ENCODE results near the gene KCNMA1. TPM values are rescaled to one million over a fixed set of nuclear protein-coding genes. Genes with fewer than 3 reads are reported as not detected.

KCNMA1 gene
- total RNA-seq, 4 donors from 2014 or later = 66.8 to 96.5 (median 78.9) TPM

DNA sequence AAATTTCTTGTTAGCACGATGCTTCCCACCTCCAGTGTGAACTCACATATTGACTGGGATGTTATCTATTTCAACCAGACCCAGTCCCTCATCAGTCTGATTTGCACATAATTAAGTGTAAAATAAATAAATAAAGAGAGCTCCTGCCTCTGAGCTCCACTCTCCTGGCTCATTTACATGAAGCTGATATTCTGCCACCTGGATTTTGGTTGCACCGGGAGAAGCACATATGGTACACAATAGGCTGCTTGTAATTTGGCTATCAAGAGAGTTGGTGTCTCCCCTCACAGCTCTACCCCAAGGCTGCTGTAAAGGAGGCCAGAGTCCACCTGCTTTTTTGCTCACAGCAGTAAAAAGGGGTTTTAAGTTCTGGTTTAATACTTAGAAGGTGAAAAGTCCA, 610.5 kb downstream of the KCNMA1 start:
- H3K36me3 ChIP-seq = no peaks in the 10 kb centered on the region
- no peaks in the 10 kb centered on the region for H3K9me3 ChIP-seq
- H3K4me3 ChIP-seq = no peak overlapping the region
- no peaks in the 10 kb centered on the region for H3K4me1 ChIP-seq
- intact Hi-C loops (cut with DNase I; ENCODE audit: low total_unique reads) = no loop called here
- TF ChIP-seq POLR2A (IDR thresholded peaks at IDR 0.05) (no peak), CTCF (IDR thresholded peaks at IDR 0.05 in 4 of 5, conservative IDR thresholded peaks at IDR 0.05 in 1 of 5) (no peak)
- H3K27ac ChIP-seq = no peak overlapping the region
- no peaks in the 10 kb centered on the region for H3K27me3 ChIP-seq
- no peak for ATAC-seq
- in situ Hi-C loops (cut with MboI; ENCODE audit: low sequenced_read_pairs in 4 of 4) = no loop called here
- DNase-seq = no peak

GRCh38 chr10:77026148-77026547, 611.5 kb downstream of the KCNMA1 start:
- no peak for TF ChIP-seq POLR2A (IDR thresholded peaks at IDR 0.05)
- no peak for TF ChIP-seq CTCF (IDR thresholded peaks at IDR 0.05 in 4 of 5, conservative IDR thresholded peaks at IDR 0.05 in 1 of 5)
- H3K4me3 ChIP-seq = no peak overlapping the region
- no peaks in the 10 kb centered on the region for H3K27me3 ChIP-seq
- H3K27ac ChIP-seq = no peak overlapping the region
- DNase-seq (no peak), ATAC-seq (no peak)
- H3K4me1 ChIP-seq = no peaks in the 10 kb centered on the region
- H3K36me3 ChIP-seq = no peaks in the 10 kb centered on the region
- intact Hi-C loops (cut with DNase I; ENCODE audit: low total_unique reads) (no loop called here), in situ Hi-C loops (cut with MboI; ENCODE audit: low sequenced_read_pairs in 4 of 4) (no loop called here)
- H3K9me3 ChIP-seq = no peaks in the 10 kb centered on the region

DNA sequence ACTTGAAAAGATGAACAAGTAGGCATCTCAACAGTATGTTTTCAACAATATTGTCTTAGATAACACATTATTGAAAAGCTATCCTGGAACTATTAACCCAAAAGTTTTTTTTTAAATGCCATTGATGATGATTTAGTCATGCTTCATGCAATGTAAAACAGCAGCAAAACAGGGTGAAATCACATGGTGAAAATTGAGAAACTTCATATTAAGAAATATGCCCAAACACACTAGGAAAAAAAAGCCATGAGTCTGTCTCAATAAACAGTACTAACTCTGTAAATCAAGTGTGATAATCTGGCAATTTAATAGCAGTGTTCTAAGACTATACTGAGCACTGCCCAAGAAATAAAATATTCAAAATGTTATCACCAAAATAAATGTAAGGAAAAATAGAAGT, 613.1 kb downstream of the KCNMA1 start:
- no peaks in the 10 kb centered on the region for H3K27me3 ChIP-seq
- in situ Hi-C loops (cut with MboI; ENCODE audit: low sequenced_read_pairs in 4 of 4) = no loop called here
- no peak overlapping the region for H3K27ac ChIP-seq
- ATAC-seq (no peak), DNase-seq (no peak)
- H3K9me3 ChIP-seq = no peaks in the 10 kb centered on the region
- intact Hi-C loops (cut with DNase I; ENCODE audit: low total_unique reads) = no loop called here
- H3K4me1 ChIP-seq = no peaks in the 10 kb centered on the region
- no peak overlapping the region for H3K4me3 ChIP-seq
- H3K36me3 ChIP-seq = no peaks in the 10 kb centered on the region
- no peak for TF ChIP-seq CTCF (IDR thresholded peaks at IDR 0.05 in 4 of 5, conservative IDR thresholded peaks at IDR 0.05 in 1 of 5)
- no peak for TF ChIP-seq POLR2A (IDR thresholded peaks at IDR 0.05)

GRCh38 chr10:77023396-77023795, 614.2 kb downstream of the KCNMA1 start:
- no peak overlapping the region for H3K27ac ChIP-seq
- TF ChIP-seq POLR2A (IDR thresholded peaks at IDR 0.05) = no peak
- TF ChIP-seq CTCF (IDR thresholded peaks at IDR 0.05 in 4 of 5, conservative IDR thresholded peaks at IDR 0.05 in 1 of 5) = no peak
- no peak for DNase-seq
- no peak overlapping the region for H3K4me3 ChIP-seq
- no peaks in the 10 kb centered on the region for H3K36me3 ChIP-seq
- no peaks in the 10 kb centered on the region for H3K9me3 ChIP-seq
- no peak for ATAC-seq
- no peaks in the 10 kb centered on the region for H3K27me3 ChIP-seq
- intact Hi-C loops (cut with DNase I; ENCODE audit: low total_unique reads) (no loop called here), in situ Hi-C loops (cut with MboI; ENCODE audit: low sequenced_read_pairs in 4 of 4) (no loop called here)
- H3K4me1 ChIP-seq = peaks cover 0 to under 1% of the 10 kb centered on the region in 2 donors

DNA sequence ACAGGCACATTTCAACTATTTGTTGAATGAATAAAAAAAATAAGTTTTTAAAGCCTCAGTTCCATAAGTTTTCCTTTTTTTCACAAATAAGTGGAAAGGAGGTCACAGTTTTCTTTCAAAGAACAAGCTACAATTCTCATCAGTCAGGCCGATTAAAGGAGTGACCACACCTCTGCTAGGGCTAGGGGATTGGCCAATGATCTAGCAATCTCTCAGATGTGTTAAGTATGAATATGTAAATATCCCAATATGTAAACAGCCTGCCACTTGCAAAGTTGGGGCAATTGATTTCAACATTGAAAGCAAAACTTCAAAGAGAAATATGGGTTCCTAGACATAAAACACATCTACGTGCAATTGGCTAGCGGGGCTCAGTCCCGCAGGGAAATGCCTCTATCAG, 614.9 kb downstream of the KCNMA1 start:
- H3K36me3 ChIP-seq = no peaks in the 10 kb centered on the region
- H3K27me3 ChIP-seq = no peaks in the 10 kb centered on the region
- in situ Hi-C loops (cut with MboI; ENCODE audit: low sequenced_read_pairs in 4 of 4) = no loop called here
- H3K27ac ChIP-seq = no peak overlapping the region
- TF ChIP-seq CTCF (IDR thresholded peaks at IDR 0.05 in 4 of 5, conservative IDR thresholded peaks at IDR 0.05 in 1 of 5) (no peak), POLR2A (IDR thresholded peaks at IDR 0.05) (no peak)
- no peak for ATAC-seq
- intact Hi-C loops (cut with DNase I; ENCODE audit: low total_unique reads) = no loop called here
- H3K9me3 ChIP-seq = no peaks in the 10 kb centered on the region
- no peak overlapping the region for H3K4me3 ChIP-seq
- no peak for DNase-seq
- peaks cover 0 to 3% of the 10 kb centered on the region in 2 donors for H3K4me1 ChIP-seq
